AG04449 (cell line): ENCODE measurements around the gene CKM.

Experiments used
- CTCF ChIA-PET: fragments of 350-600 bp; formaldehyde crosslinking; extraction: SDS; loops from one replicate; lab custom pipeline; 2021; ENCODE audit warnings: antibody characterized with exemption; lab: Yijun Ruan, JAX
- POLR2A ChIA-PET: fragments of 400-600, 350-600 bp; formaldehyde crosslinking; extraction: SDS; loops from one replicate; lab custom pipeline; 2020; ENCODE audit warnings: antibody characterized with exemption, inconsistent platforms; lab: Yijun Ruan, JAX
- DNase-seq: peaks from one replicate; pipeline ENCODE4 v3.0.0-alpha.2; 2010; ENCODE audit warnings: low read depth, low spot score
- H3K4me3 ChIP-seq: 2 replicates; pipeline ENCODE4 v1.5.1; 2011; ENCODE audit warnings: low read depth, mild to moderate bottlenecking, control low read depth, low read length
- CTCF ChIP-seq: IDR thresholded peaks from one replicate; pipeline ENCODE4 v1.5.1; 2011; ENCODE audit warnings: mild to moderate bottlenecking, moderate library complexity, low read length, control low read depth, inconsistent platforms; ENCODE audit not compliant: insufficient read depth; ENCODE audit errors: missing control alignments

The CKM gene

GRCh38 chr19:45331411-45331810, 8.7 kb upstream of the CKM start:
- ChIA-PET POLR2A (no interaction called here), CTCF (interaction anchor here (1.3 kb wide), 1 partner anchor 131 kb away, joined by 3 read pairs; no protein-coding TSS in a partner anchor)
- no peak for TF ChIP-seq CTCF
- no peak for DNase-seq
- no peak overlapping the region for H3K4me3 ChIP-seq

- no peak for DNase-seq
- POLR2A ChIA-PET, result no interaction called here
- no peak for TF ChIP-seq CTCF
- CTCF ChIA-PET, result interaction anchor here (0.6 to 8.2 kb wide), 3 partner anchors 10 to 184 kb away, joined by 3 to 57 read pairs (median 16); no protein-coding TSS in a partner anchor
- H3K4me3 ChIP-seq, result no peak overlapping the region
Measured at GRCh38 chr19:45327404-45328143, 4.9 kb upstream of the CKM start.

GRCh38 chr19:45324349-45324907, 1.8 kb upstream of the CKM start:
- no peak for DNase-seq
- no peak overlapping the region for H3K4me3 ChIP-seq
- ChIA-PET CTCF (interaction anchor here (8.2 kb wide), 1 partner anchor 14 kb away, joined by 57 read pairs; no protein-coding TSS in a partner anchor), POLR2A (no interaction called here)
- no peak for TF ChIP-seq CTCF

GRCh38 chr19:45323671-45324081, 1.0 kb upstream of the CKM start:
- DNase-seq, result no peak
- TF ChIP-seq CTCF, result no peak
- ChIA-PET POLR2A (no interaction called here), CTCF (interaction anchor here (8.2 kb wide), 1 partner anchor 15 kb away, joined by 57 read pairs; no protein-coding TSS in a partner anchor)
- H3K4me3 ChIP-seq, result peak overlapping the region; percentile 33

GRCh38 chr19:45322311-45322710, 364 bp downstream of the CKM start:
- ChIA-PET POLR2A (no interaction called here), CTCF (interaction anchor here (8.2 kb wide), 1 partner anchor 16 kb away, joined by 57 read pairs; no protein-coding TSS in a partner anchor)
- no peak for DNase-seq
- no peak overlapping the region for H3K4me3 ChIP-seq
- TF ChIP-seq CTCF, result no peak

- POLR2A ChIA-PET, result no interaction called here
- DNase-seq, result no peak
- TF ChIP-seq CTCF, result no peak
- CTCF ChIA-PET, result interaction anchor here (8.2 kb wide), 1 partner anchor 17 kb away, joined by 57 read pairs; no protein-coding TSS in a partner anchor
- H3K4me3 ChIP-seq, result no peak overlapping the region
Measured at GRCh38 chr19:45321848-45322247, 827 bp downstream of the CKM start.
